Astrocyte (in vitro differentiated cells and primary cell): ENCODE results near the gene OSER1.

Source experiments
- EZH2 ChIP-seq: IDR thresholded peaks from 2 replicates; pipeline ENCODE4 v1.6.1; 2012; ENCODE audit warnings: mild to moderate bottlenecking, low read length, inconsistent platforms; ENCODE audit not compliant: insufficient read depth
- TF ChIP-seq, protein P1 (sequence below): IDR thresholded peaks from 2 replicates; pipeline ENCODE4 v1.5.1; 2011; ENCODE audit warnings: low read depth, mild to moderate bottlenecking, inconsistent platforms, low read length, moderate library complexity; ENCODE audit not compliant: insufficient read depth

- TF ChIP-seq, protein P1, sequence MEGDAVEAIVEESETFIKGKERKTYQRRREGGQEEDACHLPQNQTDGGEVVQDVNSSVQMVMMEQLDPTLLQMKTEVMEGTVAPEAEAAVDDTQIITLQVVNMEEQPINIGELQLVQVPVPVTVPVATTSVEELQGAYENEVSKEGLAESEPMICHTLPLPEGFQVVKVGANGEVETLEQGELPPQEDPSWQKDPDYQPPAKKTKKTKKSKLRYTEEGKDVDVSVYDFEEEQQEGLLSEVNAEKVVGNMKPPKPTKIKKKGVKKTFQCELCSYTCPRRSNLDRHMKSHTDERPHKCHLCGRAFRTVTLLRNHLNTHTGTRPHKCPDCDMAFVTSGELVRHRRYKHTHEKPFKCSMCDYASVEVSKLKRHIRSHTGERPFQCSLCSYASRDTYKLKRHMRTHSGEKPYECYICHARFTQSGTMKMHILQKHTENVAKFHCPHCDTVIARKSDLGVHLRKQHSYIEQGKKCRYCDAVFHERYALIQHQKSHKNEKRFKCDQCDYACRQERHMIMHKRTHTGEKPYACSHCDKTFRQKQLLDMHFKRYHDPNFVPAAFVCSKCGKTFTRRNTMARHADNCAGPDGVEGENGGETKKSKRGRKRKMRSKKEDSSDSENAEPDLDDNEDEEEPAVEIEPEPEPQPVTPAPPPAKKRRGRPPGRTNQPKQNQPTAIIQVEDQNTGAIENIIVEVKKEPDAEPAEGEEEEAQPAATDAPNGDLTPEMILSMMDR = no peak
- no peak for TF ChIP-seq EZH2
These were observed 14.1 kb upstream of the OSER1 start for GRCh38 chr20:44224637-44225036.
